Measurements from ENCODE around the gene RPN2.

RPN2 gene

DNA sequence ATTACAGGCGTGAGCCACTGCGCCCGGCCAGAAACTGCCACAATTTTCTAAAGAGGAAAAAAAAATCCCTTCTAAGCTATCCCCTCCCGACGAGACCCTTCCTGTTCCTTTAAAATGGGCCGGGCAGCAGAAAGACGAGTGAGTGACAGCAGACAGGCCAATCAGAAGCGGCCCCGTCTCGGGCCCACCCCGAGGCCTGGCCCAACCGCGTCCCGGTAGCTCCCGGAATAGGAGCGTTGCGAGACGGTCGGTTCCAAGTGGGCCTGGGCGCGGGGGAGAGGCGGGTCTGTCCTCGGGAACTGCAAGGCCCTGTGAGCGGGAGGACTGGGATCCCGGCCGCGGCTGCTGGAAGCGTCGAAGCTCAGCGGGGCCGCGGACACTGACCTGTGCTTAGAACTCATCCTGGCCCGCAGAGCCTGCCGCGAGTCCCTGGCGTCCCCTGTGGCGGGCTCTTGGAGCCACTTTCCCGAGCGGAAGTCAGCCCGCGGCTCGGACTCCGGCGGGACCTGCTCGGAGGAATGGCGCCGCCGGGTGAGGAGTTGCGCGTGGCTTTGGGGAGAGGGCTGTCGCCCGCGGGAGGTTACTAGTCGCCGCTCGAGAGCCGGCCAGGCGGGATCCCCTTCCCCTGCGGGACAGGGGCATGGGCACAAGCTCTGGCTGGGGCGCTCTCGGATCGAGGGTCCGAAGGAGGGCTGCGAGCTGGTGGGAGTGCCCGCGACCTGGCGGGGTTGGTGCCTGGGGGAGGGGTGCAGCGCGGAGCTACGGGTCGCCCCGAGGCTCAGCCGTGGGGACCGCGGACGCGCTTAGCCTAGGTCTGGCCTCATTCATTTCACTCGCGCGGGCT, at the start of gene RPN2, which contains the start of gene MROH8:
RPN2 (plus strand) TSS at position 492 of the 844 bp plus-strand sequence; CDS start at position 519, 27 bp downstream.
MROH8 (minus strand) TSS at position 710 of the 844 bp plus-strand sequence.
- TF ChIP-seq ZNF565 (CRISPR knock-in tag; conservative IDR thresholded peaks at IDR 0.05; ENCODE audit: low read depth) (no peak), GLIS3 (CRISPR knock-in tag; IDR thresholded peaks at IDR 0.05) (0 out of 2 replicates have a peak, but pooled peaks have one; percentile 5), ZNF70 (CRISPR knock-in tag; IDR thresholded peaks at IDR 0.05) (peak; percentile 47; the same call in 1 of the 2 replicates), ISL1 (CRISPR knock-in tag; IDR thresholded peaks at IDR 0.05) (no peak)
- ATAC-seq: peak; percentile 98

DNA sequence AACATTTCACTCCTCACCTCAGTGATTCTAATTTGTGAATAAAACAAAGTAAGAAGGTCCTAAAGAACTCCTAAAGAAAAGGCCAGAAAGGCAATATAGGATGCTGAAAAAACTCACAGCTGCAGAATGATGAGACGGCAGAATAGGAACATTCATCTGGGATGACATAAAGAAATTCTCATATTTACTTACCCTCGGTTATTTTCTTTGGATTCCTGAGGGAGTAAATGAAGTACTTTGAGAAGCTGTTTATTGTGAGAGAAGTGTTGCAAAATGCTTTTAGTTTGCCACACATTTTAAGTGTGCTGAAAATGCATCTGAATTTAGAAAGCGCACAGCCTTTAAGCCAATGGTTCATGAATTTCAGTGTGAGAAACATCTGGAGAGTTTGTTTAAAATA, 47.6 kb upstream of the RPN2 start:
- no peak for ATAC-seq
- no peak for TF ChIP-seq TOX (CRISPR knock-in tag; IDR thresholded peaks at IDR 0.05; ENCODE audit: borderline replicate concordance)
- no peak for TF ChIP-seq BACH2 (CRISPR knock-in tag; IDR thresholded peaks at IDR 0.05; ENCODE audit: borderline replicate concordance)
- no peak for TF ChIP-seq ZNF565 (CRISPR knock-in tag; conservative IDR thresholded peaks at IDR 0.05; ENCODE audit: low read depth)
- TF ChIP-seq, protein P1, sequence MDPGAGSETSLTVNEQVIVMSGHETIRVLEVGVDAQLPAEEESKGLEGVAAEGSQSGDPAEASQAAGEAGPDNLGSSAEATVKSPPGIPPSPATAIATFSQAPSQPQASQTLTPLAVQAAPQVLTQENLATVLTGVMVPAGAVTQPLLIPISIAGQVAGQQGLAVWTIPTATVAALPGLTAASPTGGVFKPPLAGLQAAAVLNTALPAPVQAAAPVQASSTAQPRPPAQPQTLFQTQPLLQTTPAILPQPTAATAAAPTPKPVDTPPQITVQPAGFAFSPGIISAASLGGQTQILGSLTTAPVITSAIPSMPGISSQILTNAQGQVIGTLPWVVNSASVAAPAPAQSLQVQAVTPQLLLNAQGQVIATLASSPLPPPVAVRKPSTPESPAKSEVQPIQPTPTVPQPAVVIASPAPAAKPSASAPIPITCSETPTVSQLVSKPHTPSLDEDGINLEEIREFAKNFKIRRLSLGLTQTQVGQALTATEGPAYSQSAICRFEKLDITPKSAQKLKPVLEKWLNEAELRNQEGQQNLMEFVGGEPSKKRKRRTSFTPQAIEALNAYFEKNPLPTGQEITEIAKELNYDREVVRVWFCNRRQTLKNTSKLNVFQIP (CRISPR knock-in tag; IDR thresholded peaks at IDR 0.05; ENCODE audit: borderline replicate concordance, low read depth): no peak
- no peak for TF ChIP-seq ZFP3 (CRISPR knock-in tag; IDR thresholded peaks at IDR 0.05)
- TF ChIP-seq, protein P2, sequence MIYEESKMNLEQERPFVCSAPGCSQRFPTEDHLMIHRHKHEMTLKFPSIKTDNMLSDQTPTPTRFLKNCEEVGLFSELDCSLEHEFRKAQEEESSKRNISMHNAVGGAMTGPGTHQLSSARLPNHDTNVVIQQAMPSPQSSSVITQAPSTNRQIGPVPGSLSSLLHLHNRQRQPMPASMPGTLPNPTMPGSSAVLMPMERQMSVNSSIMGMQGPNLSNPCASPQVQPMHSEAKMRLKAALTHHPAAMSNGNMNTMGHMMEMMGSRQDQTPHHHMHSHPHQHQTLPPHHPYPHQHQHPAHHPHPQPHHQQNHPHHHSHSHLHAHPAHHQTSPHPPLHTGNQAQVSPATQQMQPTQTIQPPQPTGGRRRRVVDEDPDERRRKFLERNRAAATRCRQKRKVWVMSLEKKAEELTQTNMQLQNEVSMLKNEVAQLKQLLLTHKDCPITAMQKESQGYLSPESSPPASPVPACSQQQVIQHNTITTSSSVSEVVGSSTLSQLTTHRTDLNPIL (CRISPR knock-in tag; IDR thresholded peaks at IDR 0.05; ENCODE audit: low read depth): no peak
- no peak for TF ChIP-seq TCF4 (CRISPR knock-in tag; IDR thresholded peaks at IDR 0.05; ENCODE audit: borderline replicate concordance)
- no peak for TF ChIP-seq ZFP30 (CRISPR knock-in tag; IDR thresholded peaks at IDR 0.05)
- TF ChIP-seq ZNF70 (CRISPR knock-in tag; IDR thresholded peaks at IDR 0.05): no peak
- TF ChIP-seq, protein P3, sequence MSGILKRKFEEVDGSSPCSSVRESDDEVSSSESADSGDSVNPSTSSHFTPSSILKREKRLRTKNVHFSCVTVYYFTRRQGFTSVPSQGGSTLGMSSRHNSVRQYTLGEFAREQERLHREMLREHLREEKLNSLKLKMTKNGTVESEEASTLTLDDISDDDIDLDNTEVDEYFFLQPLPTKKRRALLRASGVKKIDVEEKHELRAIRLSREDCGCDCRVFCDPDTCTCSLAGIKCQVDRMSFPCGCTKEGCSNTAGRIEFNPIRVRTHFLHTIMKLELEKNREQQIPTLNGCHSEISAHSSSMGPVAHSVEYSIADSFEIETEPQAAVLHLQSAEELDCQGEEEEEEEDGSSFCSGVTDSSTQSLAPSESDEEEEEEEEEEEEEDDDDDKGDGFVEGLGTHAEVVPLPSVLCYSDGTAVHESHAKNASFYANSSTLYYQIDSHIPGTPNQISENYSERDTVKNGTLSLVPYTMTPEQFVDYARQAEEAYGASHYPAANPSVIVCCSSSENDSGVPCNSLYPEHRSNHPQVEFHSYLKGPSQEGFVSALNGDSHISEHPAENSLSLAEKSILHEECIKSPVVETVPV (CRISPR knock-in tag; IDR thresholded peaks at IDR 0.05): no peak
- TF ChIP-seq, protein P4, sequence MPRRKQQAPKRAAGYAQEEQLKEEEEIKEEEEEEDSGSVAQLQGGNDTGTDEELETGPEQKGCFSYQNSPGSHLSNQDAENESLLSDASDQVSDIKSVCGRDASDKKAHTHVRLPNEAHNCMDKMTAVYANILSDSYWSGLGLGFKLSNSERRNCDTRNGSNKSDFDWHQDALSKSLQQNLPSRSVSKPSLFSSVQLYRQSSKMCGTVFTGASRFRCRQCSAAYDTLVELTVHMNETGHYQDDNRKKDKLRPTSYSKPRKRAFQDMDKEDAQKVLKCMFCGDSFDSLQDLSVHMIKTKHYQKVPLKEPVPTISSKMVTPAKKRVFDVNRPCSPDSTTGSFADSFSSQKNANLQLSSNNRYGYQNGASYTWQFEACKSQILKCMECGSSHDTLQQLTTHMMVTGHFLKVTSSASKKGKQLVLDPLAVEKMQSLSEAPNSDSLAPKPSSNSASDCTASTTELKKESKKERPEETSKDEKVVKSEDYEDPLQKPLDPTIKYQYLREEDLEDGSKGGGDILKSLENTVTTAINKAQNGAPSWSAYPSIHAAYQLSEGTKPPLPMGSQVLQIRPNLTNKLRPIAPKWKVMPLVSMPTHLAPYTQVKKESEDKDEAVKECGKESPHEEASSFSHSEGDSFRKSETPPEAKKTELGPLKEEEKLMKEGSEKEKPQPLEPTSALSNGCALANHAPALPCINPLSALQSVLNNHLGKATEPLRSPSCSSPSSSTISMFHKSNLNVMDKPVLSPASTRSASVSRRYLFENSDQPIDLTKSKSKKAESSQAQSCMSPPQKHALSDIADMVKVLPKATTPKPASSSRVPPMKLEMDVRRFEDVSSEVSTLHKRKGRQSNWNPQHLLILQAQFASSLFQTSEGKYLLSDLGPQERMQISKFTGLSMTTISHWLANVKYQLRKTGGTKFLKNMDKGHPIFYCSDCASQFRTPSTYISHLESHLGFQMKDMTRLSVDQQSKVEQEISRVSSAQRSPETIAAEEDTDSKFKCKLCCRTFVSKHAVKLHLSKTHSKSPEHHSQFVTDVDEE (CRISPR knock-in tag; IDR thresholded peaks at IDR 0.05): no peak
- no peak for TF ChIP-seq CSDC2 (CRISPR knock-in tag; IDR thresholded peaks at IDR 0.05)
- TF ChIP-seq PPARA (CRISPR knock-in tag; IDR thresholded peaks at IDR 0.05; ENCODE audit: borderline replicate concordance): no peak
- no peak for TF ChIP-seq OSR1 (CRISPR knock-in tag; IDR thresholded peaks at IDR 0.05)
- TF ChIP-seq ESRRG (CRISPR knock-in tag; IDR thresholded peaks at IDR 0.05): no peak

DNA sequence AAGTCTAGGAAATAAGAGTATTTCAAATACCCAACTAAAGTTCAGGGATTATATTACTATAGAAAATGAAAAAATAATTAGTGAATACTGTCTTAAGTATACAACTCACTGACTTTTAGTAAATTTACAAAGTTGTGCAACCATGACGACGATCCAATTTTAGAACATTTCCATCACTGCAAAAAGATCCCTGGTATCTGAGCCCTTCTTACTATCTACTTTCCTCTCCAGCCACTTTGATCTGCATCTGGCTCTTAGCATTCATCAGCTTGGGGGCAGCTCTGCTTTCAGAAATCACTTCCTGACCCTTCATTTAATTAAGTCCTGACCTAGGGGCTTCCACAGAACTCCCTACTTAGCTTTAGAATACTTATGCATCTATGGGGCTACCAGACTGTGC, 45.2 kb upstream of the RPN2 start:
- TF ChIP-seq RARB (CRISPR knock-in tag; IDR thresholded peaks at IDR 0.05) (no peak), CSDC2 (CRISPR knock-in tag; IDR thresholded peaks at IDR 0.05) (no peak), ZC3H10 (CRISPR knock-in tag; IDR thresholded peaks at IDR 0.05) (no peak)
- TF ChIP-seq, protein P2 (CRISPR knock-in tag; IDR thresholded peaks at IDR 0.05; ENCODE audit: low read depth): no peak
- TF ChIP-seq, protein P3 (CRISPR knock-in tag; IDR thresholded peaks at IDR 0.05): no peak

More for the DNA sequence above, 45.2 kb upstream of the RPN2 start:
- ATAC-seq: no peak

Data from SK-N-SH treated with all-trans-retinoic acid at 6 μM for 48 hours (cell line).